C1 segment of cervical spinal cord (tissue), 14 donors: ENCODE data around the gene GALNT10.

Experiments used
- DNase-seq, 14 donors: peaks; one replicate each; lab custom pipeline; 2025; lab: John Stamatoyannopoulos, UW

GALNT10 gene

DNA sequence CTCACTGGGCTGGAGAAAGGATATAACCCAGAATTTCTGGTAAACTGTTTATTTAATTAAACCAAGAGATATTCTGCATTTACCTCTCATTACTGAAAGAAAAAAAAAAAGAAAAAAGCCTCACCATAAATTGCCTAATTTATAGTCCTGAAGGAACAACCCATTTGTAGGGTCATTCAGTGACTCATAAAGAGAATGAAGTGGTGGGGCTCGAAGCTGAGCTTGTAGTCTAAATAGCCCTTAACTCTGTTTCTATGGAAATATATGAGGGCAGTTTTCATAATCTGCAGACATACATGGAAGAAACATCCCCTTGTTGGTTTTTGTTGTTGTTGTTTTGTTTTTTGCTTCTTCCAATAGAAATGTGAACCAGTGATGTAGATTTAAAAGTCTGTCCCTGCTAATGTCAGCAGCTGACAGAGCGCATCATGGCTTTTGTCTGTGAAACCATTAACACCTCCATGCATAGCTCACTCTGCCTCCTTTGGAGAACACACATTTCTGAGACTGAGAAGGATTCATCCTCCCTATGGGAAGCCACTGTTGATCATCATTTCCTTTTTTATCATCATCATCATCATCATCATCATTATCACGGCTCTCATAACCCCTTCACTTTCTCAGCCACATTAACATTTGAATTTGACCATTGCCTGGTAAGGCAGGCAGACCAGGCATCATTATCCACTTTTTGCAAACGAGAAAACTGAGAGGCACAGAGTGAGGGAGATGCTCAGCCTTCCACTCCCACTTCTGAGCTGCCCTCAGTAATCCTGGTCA lies 187.4 kb downstream of the GALNT10 start:
- no peak for DNase-seq

GRCh38 chr5:154380263-154380662 lies 189.7 kb downstream of the GALNT10 start:
- DNase-seq, result no peak

GRCh38 chr5:154384480-154385235 lies 194.1 kb downstream of the GALNT10 start:
- no peak for DNase-seq

DNA sequence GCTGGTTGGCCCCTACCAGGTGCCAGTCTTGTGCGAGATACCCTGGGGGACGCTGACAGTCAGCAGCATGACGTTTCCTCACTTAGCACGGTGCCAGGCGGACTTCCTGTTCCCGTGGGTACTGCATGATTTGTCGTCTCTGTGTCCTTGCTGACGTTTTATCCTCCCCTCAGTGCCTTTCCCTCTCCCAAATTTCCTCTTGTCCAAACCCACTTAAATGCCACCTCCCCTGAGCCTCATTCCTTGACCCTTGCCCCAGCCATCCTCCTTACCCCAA lies 194.6 kb downstream of the GALNT10 start:
- peak in 3 of 14 donors; percentile 7 to 28 (median 26) for DNase-seq

GRCh38 chr5:154386952-154387629 lies 196.6 kb downstream of the GALNT10 start:
- DNase-seq, result no peak

DNA sequence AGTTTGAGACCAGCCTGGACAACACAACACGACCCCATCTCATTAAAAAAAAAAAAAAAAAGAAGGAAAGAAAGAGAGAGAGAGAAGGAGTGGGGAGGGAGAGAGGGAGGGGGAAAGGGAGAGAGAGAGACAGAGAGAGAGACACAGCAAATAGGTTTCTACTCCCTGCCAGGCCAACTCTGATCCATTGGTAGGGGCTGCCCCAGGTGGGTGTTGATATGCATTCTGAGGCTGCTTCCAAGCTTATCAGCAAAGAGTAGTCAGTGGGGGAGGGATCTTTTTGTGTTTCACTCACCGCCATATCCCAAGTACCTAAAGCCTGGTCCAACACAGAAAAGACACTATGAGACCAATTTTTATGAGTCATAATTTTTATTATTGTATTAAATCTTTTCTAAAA lies 198.3 kb downstream of the GALNT10 start:
- no peak for DNase-seq

DNA sequence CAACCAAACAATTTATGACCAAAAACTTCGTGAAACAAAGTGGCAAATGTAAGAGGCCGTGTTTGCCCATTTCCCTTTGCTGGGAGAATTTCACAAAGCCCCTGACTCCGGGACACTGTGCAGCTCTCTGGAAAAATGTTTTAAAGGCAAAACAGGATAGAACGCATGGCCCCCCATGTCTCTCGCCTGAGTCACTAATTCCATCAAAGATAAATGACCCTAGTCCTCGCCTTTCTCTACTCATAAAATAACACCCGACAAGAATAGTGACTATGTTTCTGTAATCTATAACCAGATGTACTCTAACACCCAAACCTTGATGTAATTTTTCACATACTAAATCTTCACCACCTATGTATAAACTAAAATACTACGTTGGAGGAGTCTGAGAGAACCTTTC lies 199.6 kb downstream of the GALNT10 start:
- no peak for DNase-seq

DNA sequence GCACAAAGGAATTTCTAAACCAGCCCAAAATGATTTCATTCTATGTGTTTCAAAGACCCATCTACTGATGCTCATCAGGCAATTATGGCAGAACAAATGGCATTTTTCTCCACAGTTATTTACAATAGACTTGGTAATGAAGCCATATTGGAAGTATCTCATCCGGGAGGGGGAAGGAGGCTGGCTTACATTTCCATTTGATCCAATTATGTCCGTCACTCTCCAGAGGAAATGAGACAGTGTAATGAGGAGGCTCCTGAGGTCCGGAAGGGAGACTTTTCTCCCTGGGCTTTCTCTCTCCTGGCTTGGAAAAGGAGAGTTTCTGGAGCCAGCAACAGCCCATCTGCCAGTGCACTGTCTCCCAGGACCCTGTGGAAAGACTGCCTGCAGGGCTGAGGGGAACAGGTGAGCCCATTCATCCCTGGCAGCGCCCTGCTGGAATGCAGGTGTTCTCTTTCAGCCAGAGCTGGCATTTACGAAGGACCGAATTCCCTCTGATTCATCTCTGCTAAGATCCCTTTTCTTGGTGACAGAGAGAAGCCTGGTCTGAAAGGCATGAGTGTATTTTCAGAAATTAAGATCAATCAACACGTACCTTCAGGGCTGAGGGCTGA lies 200.3 kb downstream of the GALNT10 start:
- no peak for DNase-seq

GRCh38 chr5:154391788-154392187 lies 201.3 kb downstream of the GALNT10 start:
- no peak for DNase-seq

GRCh38 chr5:154393850-154394249 lies 203.3 kb downstream of the GALNT10 start:
- no peak for DNase-seq

GRCh38 chr5:154394307-154394706 lies 203.8 kb downstream of the GALNT10 start:
- no peak for DNase-seq

DNA sequence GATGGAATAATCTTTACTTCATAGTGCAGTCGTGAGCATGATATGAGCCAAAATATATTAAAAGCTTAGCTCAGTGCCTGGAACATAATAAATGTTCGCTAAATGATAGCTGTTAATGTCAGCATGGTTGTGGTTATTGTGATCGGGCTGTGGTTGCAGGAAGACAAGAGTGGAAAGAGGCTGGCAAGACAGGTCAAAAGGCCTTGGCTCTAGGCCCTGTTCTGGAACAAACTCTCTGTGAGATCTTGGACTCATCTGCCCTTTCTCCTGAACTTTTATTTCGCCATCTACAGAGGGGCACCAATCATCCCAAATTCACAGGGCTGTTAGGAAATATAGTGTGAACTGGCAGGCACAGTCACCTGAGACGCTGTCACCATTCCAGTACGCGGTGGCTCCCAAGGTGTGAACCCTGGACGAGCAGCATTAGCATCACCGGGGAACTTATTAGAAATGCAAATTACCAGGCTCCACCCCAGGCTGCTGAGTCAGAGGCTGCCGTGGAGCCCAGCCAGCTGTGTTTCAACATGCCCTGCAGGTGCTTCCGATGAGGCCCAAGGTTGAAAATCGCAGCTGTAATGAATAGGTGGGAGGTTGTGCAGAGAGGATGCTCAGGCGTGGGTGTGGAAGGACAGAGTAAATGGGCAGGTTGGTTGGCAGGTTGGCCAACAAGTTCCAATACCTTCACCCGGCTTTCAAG lies 205.0 kb downstream of the GALNT10 start:
- no peak for DNase-seq

DNA sequence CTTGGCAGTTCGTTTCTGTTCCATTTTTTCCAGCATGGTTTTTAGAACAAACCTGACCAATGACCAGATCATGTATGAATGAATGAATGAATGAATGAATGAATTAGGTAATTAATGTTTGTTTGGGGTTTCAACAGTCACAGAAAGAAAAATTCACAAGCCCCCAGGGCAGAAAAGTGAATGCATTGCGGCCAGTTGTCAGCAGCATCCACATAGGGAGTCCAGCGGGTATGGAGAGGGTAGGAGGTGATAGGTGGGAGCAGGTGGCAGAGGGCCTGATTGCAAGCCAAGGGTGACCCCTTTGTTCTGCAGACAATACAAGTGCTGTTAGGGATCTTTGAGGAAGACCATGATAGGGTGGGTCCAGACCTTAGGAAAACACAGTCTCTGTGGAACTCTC lies 205.6 kb downstream of the GALNT10 start:
- no peak for DNase-seq

DNA sequence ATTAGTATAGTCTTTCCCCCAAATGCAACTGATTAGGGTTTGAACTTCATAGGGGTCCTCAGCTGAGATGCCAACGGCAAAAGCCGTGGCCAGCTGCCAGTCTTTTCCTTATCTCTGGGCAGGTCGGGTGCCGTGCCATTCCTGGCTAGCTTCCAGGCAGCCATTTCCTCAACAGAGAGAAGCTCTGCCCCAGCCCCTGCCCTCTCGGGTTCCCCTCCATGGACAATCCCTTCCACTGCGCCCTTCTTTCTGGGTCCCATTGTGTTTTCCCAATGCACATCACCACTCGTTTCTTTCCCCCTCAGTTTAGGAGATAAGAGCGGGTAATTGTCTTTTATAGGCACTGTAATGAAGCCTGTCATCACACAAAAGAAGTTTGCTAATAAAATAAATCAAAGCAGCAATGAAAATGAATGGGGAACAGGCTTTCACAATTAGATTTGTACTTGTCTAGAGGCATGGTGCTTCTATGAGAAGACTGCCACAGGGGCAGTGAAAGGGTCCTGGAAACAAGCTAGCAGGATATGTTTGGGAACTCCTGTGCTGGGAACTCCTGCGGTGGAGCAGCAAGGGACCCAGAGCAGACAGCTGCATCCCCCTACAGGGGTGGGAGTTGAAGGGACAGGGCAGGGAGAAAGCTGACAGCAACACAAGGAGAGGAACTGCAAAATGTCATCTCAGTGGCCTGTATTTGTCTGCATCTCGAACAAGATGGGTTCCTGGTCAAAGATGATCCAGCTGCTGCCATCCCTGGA lies 207.3 kb downstream of the GALNT10 start:
- no peak for DNase-seq

DNA sequence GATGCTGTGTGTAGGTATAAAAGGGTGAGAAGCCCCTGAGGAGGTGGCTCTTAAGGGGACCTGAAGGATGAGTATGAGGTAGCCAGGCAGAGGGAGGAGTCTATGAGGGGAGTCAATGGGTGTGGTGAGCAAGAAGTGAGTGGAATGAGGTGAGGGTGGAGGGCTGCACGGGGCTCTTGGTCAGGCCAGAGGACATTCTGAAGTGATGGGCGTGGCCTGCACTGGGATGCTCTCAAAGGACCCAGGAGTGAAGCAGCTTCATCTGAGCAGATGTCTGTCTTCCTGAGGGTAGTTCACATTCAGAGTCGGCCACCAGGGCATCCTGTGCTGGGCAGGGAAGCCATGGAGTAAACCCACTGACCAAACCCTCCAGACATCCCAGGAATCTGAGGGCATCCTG lies 210.1 kb downstream of the GALNT10 start:
- no peak for DNase-seq

- no peak for DNase-seq
Measured at GRCh38 chr5:154401355-154401754, 210.8 kb downstream of the GALNT10 start.

- DNase-seq, result no peak
Measured at GRCh38 chr5:154401931-154402330, 211.4 kb downstream of the GALNT10 start.

GRCh38 chr5:154402611-154403010 lies 212.1 kb downstream of the GALNT10 start:
- DNase-seq, result no peak

DNA sequence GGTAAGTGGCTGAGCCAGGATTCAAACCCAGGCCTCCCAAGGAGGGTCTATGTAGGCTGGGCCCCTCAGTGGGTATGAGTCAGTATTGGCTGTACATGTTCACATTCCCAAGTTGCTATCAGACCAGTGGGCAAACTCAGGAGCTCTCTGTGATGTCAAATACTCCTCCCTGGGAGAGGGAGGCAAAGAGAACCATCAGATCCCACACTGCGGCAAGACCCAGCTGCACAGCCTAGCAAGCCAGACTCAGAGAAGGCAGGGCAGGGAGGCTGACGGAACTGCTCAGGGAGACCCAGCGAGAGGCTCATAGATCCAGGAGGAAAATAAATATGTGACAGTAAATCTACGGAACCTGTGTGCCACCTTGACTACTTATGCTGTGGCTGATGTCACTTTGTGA lies 212.7 kb downstream of the GALNT10 start:
- DNase-seq, result no peak

DNA sequence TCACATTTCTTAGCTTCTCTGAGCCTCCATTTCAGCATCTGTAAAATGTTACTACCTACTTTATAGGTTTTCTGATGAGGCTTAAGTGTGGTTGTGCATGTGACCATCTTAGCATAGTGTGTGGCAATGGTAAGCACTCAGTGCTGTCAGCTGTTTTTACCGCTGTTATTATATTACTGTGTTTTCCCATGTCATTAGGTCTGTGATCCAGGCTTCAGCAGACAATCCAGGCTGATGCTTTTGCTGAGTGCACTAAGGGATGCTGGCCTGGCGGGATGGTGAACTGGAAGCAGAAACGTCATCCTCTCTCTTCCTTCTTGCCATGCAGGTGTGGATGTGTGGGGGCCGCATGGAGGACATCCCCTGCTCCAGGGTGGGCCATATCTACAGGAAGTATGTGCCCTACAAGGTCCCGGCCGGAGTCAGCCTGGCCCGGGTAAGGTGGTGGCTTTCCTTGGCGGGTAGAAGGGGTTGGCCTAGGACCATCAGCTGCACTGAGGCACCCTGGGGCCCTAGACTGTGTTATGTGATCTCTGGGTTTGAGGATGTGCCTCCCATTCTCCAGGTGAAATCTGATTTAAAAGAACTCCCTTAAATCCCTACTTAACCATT lies 213.3 kb downstream of the GALNT10 start:
- DNase-seq, result no peak
